NCI-H446 (cell line): ENCODE data around the gene ASB2.

Experiments used
- DNase-seq, 2 experiments: peaks; one replicate each; lab custom pipeline; 2025; lab: John Stamatoyannopoulos, UW

Gene ASB2, protein sequence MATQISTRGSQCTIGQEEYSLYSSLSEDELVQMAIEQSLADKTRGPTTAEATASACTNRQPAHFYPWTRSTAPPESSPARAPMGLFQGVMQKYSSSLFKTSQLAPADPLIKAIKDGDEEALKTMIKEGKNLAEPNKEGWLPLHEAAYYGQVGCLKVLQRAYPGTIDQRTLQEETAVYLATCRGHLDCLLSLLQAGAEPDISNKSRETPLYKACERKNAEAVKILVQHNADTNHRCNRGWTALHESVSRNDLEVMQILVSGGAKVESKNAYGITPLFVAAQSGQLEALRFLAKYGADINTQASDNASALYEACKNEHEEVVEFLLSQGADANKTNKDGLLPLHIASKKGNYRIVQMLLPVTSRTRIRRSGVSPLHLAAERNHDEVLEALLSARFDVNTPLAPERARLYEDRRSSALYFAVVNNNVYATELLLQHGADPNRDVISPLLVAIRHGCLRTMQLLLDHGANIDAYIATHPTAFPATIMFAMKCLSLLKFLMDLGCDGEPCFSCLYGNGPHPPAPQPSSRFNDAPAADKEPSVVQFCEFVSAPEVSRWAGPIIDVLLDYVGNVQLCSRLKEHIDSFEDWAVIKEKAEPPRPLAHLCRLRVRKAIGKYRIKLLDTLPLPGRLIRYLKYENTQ

DNA sequence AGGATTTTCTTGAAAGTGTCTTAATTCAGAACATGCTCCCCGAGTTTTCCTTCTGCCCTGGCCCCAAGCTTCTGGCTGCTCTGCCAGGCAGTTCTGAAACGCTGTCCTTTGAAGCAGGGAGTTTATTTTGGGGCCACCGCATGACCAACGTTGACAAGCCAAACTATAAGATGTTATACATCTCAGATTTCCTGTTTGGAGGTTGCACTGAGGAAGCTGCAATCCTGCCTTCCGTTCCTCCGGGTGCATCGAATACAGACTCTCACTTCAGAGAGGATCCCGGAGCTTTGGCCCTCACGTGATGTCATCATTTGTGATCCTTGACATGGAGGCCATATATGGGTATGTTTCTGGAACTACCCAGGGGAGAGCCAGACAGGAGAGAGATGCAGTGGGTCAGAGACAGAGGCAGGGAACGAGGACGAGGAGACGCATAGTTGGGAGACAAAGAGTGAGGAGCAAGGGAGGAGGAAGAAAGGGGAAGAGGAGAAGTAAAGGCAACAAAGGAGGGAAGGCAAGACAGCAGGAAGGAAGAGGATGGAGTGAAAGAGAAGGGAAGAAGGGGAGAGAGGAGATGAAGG lies at the start of gene ASB2:
Gene ASB2, minus strand, starts transcription at position 94 of the 581 bp plus-strand sequence. CDS start 12,031 bp downstream, outside the sequence.
- no peak for DNase-seq

DNA sequence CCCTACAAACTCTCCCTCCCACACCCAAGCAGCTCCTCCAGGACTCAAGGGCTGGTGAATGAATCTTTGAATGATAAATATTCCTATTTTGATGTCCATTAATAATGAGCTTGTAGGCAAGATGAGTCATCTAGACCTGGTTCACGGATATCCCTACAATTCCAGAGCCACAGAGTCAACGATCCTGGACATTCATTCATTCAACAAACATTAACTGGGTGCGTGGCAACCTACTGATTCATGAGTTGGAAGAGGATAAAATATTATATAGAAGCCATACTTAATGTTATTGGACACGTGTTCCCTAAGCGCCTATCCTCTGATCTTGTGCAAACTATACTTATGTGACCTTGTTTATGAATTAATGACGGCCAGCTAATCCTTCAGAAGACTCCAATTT lies 49.4 kb upstream of the ASB2 start:
- DNase-seq, result no peak

DNA sequence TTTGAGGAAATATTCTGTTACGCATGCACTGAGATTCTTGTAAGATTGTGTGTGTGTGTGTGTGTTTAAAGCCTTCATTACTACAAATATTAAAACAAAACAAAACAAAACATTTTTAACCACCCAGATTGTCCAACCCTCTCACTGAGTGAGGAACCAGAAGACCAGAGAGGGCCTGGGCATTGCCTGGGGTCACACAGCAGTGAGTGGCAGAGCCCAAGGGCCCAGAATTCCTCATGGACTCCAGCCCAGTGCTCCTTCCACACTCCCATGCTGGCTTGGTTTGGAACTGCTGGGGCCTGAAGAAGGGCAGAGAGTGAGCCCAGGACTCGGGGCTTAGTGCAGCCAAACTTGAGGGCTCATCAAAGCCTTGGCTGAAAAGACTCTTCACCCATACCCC lies 48.2 kb upstream of the ASB2 start:
- no peak for DNase-seq

DNA sequence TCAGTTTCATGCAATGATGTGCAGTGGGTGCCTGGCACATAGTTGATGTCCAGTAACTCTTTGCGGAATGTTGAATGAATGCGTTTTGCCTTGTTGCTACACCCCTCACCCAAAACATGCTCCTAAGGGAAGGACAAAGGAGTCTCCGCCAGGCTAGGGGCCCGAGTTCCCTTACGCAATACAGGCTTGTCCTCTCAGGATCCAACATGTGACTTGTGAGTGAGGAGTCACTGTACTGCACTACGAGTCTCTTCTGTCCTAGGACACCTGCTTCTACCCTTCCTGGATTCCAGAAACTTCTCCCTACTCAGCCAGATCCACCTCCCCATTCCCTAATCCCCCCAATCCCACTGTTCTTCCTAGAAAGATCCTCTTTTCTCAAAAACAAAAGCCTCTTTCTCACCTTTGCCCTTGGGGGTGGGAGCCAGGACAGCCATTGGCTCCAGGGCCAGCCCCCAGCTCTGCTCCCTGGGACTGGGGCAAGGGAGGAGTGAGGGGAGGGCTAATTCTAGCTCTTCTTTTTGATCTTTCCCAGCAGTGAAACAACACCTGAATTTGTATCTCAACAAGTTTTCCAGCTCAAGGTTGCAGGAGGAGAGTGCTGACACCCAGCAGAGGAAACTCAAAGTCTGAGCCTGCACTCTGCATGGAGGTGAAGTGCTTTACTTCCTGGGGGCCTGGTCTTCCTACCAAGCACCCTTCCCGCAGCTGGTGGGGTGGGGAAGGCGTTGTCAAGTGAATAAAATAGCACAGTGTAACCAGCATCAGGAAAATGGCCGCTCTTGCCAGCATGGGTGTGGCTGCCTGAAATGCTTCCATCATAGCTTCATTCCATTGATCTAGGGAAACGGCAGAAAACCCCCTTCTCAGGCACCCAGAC lies 46.4 kb upstream of the ASB2 start:
- DNase-seq, result no peak

DNA sequence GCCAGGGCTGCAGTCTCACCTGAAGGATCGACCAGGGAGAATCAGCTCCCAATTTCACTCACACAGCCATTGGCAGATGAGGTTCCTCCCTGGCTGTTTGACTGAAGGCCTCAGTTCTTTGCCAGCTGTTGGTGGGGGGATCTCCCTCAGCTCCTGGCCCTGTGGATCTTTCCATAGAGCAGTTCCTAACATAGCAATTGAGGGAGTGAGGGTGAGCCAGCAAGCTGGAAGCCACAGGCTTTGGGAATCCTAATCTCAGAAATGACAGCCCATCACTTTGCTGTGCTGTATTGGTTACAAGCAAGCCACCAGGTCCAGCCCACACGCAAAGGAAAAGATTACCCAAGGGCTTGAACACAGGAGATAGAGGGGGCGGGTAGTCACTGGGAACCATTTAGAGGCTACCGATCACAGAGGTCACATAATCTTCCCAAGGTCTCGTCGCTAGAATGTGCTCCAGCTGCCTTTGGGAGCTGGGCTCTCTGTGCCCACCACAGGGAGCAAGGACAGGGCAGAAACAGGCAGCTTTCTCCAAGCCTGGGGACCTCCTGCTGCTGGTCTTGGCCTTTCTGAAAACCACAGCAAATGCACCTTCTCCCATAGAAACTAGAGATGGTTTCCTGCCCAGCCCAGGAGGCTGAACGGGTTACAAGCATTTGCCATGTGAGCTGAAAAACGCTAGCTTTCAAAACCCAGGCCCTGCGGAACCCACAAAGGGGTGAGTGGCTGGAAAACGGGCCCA lies 45.2 kb upstream of the ASB2 start:
- no peak for DNase-seq

DNA sequence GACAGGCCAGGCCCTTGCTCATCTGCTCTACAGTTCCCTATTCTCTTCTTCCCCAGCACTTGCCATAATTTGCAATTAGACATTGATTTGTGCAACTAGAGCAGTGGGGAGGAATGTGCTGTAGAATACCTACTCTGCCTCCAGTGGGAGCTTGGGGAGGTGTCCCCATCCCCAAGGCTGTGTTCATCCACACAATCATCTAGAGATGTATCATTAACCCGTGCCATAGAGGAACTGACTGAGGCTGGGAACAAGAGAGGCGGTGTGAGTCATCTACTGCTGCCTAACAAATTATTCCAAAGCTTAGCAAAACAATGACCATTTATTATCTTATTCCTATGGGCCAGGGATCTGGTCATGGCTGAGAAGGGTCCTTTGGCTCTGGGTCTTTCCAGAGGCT lies 44.6 kb upstream of the ASB2 start:
- no peak for DNase-seq

DNA sequence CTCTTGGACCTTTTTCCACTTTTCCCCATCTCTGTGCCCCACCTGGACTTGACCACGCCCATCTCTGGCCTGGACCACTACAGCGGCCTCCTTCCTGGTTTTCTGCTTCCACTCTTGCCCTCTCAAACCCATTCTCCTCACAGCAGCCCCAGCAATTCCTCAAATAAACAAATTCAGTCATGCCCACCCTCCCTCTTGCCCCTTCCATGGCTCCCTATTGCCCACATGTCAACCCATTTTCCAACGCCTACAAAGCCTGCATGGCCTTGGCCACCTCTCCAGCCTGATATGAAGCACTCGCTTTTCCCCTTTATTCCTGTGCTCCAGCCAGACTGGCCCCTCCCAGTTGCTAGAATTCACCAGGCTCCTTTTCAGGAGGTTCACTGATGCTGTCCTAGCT lies 43.9 kb upstream of the ASB2 start:
- DNase-seq, result no peak

DNA sequence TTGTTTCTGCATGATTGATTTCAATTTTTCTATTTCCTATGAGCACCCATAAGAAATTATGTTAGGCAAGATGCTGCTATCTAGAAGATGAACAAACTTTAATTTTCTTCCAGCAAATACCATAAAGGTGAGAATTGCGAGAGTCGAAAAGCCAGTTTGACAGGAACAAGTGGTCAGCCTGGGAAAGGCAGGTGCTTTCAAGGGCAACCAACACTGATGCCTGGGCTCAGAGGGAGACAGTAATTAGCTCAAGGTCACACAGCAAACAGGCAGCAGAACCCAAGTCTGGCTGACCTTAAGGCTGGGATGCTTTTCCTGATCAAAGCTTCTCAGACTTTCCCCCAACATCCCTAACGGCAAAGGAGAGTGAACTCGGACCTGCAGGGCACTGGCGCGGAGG lies 43.0 kb upstream of the ASB2 start:
- no peak for DNase-seq

DNA sequence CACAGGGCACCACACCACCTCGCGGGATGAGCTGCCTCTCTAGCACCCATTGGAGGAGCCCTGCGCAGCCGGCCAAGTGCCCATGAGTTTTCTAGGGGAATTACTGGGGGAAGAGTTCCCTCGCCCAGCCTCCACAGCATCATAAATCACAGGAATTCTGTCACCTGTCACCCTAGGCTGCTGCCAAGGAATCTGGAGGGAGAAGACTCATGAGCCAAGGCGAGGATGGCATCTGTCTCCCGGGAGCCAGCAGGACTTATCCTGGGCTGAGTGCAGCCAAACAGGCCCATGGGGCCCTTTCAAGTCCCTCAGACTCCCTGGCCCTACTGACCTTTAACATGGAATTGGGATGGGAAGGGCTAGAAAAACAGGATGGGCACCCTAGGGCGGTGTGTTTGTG lies 41.9 kb upstream of the ASB2 start:
- DNase-seq, result peak in 1 of 2 experiments; percentile 65

DNA sequence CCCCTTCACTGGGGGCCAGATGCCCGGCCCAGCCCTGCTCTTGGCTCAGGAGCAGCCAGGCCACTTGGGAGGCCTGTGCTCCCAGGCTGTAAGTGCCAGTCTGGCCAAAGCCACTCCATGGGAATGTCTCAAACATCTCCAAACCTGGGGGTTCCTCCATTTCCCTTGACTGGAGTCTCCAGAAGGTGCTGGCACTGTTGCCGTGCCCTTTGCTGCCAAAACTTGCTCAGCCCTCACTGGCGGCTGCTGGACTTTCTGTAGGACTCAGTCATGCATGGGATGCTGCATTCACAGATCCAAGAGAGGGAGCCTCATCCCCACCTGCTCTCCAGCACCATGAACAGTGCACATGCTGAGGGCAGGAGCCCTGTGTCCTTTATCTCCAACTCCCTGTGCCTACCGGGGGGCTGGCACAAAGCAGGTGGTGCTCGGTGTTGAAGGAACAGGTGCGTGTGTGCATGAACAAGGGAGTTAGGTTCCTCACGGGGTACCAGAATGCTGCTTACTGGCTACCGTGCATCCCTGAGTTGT lies 40.1 kb upstream of the ASB2 start:
- peak in 1 of 2 experiments; percentile 63 for DNase-seq

DNA sequence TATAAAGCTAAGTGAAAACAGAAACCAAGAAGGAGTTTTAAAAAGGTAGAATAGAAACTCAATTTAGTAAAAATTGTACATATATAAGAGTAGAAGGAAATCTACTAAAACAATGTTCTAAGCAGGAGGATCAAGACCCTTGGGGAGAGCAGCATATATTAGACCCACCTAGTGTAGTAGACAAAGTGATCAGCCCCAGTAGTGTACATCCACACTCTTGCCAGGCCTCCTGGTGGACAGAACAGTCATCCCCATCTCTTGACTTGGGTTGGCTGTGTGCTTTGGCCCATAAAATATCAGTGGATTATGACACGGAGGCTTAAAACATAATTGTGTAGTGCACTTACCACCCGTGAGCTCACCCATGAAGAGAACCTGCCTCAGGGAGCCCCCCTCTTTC lies 38.9 kb upstream of the ASB2 start:
- DNase-seq, result no peak

DNA sequence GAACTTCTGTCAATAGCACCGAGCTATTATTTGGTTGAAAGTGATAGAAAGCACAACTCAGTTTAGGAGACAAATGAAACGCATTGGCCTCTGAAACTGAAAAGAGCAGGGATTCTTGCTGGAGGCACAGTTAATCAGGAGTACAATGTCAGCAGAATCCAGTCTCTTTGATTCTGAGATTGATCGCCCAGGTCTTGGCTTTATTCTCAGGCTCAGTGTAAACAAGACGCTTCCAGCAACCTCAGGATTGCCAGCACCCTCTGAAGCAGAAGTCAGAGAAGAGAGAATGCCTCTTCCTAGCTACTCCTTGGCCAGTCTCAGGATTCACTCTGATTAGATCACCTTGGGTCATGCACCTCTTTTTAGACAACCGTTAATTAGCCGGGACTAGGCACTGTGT lies 38.0 kb upstream of the ASB2 start:
- DNase-seq, result no peak

DNA sequence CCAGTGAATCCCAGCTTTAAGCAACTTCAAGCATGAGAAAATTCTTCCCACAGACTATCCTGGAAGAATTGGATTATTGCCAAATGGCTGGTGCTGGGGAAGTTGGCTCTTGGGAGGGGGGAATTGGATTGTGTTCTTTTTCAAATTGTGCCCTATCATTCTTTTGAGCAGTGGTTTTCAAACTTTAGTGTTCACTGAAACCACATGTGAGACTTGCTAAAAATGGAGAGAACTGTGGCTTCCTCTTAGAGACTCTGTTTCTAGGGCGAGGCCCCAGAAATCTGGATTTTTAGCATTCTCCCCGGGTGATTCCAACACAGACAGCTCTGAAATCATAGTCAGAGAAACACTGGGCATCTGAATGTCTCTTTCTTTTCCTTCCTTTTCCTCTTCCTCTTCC lies 35.4 kb upstream of the ASB2 start:
- DNase-seq, result peak in 1 of 2 experiments; percentile 22

DNA sequence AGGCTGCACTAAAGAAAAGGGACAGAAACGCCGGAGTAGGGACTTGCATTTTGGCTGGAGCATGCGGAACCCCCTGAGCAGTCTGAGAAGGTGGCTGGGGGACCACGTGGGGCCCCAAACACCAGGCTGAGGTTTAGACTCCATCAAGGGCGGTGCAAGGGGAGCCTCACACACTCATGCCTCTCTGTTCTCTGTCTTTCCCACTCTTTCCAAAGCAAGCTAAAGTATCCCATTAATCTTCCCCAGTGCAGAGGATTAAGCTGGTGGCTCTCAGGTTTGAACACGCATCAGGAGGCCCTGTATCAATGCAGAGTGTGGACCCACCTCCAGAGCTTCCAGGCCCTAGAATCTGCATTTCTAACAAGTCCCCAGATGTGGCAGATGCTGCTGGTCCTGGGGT lies 34.3 kb upstream of the ASB2 start:
- no peak for DNase-seq

DNA sequence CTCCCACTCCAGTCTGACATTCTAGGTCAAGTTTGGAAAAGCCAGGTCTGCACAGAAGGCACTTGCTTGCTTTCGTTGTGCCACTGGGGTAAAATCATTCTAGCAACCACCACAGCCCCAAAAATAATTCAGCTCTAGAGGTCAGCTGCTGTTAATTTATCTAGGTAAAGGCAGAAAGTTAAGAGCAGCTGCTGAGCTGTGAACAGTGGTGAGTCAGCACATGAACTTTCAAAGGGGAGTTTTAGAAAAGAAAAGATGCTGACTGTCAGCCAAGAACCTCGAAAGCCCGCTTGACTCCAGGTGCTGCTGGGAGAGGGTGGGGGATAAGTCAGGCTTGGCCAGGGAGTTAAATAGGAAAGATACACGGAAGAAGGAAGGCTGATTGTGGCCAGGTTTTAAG lies 33.4 kb upstream of the ASB2 start:
- no peak for DNase-seq

DNA sequence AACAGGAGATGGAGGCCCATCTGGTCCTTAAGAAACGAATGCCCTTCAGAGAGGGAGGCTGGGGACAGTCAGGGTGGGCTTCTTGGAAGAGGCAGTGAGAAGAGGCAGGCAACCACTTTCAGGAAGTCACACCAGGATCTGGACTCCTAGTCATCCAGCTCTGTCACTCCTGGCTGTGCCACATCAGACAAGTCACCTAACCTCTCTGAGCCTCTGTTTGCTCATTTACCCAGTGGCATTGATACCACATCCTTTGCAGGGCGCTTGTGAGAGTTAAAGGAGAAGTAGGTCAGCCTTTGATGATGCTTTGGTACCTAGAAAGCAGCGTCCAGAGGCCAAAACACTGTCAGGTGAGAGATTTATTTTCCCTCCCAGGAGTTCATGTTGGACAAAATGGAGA lies 31.9 kb upstream of the ASB2 start:
- no peak for DNase-seq

DNA sequence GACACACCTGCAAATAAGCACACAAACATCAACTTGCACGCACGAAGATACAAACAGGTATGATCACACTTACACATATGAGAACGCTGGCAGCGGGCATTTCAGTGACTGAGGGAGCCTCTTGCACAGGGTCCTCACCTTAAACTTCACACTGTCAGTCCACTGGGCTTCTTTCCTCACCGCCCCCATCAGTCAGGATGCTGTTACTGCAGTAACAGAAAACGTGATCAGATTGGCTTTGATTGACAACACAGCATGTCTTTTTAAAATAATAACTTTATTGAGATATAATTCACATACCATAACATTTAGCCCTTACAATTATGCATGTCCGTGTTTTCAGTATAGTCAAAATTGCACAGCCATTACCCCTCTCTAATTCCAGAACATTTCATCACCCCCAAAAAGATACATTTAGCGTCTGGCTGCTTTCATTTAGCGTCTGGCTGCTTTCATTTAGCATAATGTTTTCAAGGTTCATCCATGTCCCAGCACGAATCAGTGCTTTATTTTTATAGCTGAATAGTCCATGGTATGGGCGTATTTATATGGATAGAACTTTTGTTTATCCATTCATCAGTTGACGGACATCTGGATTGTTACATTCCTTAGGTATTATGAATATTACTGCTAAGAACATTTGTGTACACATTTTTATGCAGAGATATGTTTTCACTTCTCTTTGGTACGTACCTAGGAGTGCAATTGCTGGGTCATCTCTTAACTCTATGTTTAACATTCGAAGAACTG lies 29.1 kb upstream of the ASB2 start:
- DNase-seq, result no peak

DNA sequence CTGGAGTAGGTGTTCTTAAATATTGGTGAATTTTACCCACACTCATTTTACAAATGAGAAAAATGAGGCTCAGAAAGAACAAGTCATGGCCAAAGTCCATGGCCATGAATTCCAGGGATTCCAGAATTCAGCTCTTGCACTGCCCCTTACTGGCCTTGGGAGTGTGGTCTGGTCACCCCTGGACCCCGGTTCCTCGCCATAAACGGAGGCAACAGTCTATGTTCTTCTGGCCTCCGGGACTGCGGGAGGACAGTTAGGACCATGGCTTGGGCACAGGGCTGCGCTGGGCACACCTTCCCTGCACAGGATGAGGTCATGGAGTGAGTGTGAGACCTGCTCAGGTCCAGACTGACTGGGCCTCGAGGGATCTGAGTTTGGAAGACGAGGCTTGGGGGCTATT lies 27.6 kb upstream of the ASB2 start:
- no peak for DNase-seq

DNA sequence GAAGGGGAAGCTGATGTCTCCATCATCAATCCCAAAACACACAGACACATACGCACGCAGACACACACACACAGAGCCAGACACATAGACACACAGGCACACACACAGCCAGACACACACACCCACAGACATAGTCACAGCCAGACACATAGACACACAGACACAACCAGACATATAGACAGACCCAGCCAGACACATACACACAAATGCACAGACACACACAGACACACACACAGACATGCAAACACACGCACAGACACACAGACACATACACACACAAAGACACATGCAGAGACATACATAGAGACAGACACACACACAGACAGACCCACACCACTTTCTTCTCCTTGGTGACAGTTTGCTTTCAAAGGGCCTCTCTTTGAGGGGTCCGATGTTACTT lies 27.0 kb upstream of the ASB2 start:
- DNase-seq, result no peak

DNA sequence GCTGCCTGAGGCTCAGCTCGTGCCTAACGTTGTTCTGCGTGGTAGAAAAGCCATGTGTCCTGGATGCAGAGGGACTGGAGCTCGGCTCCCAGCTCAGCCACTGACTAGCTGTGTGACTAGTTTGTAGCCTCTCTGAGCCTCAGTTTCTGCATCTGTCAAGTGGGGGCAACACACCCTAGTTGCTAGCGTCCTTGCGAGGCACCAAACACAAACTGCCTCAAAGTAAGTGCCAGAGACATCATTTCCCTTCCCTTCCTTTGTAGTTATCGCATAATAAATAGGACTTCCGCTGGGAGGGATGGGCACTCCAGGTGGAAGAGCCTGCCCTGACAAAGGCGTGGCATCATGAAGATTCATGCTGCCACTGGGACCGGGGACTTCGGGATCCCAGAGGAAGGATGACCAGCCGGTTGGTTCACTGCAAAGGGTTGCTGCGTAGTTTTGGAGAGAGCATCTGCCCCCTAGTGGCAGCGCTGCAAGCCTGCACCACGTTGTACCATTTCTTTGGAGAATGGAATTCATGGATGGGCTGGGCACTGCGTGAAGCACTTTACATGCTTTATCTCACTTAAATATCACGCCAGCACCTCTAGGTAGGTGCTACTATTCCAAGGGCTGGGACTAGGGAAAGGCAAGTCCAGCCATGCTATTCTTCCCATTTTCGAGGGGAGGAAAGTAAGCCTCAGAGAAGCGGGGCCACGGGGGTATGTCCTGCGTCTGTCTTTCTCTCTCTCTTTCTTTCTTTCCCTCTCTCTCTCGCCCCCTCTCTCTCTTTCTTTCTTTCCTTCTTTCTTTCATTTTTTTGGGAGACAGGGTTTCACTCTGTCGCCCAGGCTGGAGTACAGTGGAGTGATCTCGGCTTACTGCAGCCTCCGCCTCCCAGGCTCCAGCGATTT lies 25.4 kb upstream of the ASB2 start:
- peak; percentile 49 to 74 for DNase-seq
